CD14-positive monocyte (primary cell): ENCODE measurements around the gene ZNF415. TPM values are rescaled to one million over a fixed set of nuclear protein-coding genes. Genes with fewer than 3 reads are reported as not detected.

Experiments used
- DNase-seq, 3 donors: peaks; one replicate each; pipeline ENCODE4 v3.0.0-alpha.2; 2011 to 2022
- H2AFZ ChIP-seq: 2 replicates; pipeline ENCODE4 v1.6.0; 2012; ENCODE audit warnings: mild to moderate bottlenecking, low read depth, low read length, inconsistent platforms; ENCODE audit not compliant: insufficient read depth, poor library complexity, severe bottlenecking
- H3K27ac ChIP-seq, 2 donors: 1 replicate in 1 of 2; 2 replicates in 1 of 2; pipeline ENCODE4 v1.5.1; 2012 to 2013; ENCODE audit warnings: low read length in 2 of 2, control low read depth in 1 of 2, inconsistent platforms in 1 of 2, low read depth in 1 of 2, mild to moderate bottlenecking in 1 of 2
- H3K27me3 ChIP-seq, 2 donors: one replicate each; pipeline versions ENCODE4 v1.6.0 to v1.6.1; 2011 to 2013; ENCODE audit warnings: low read length in 2 of 2; ENCODE audit not compliant: control insufficient read depth in 2 of 2, insufficient read depth in 2 of 2
- H3K36me3 ChIP-seq, 2 donors: replicated peaks in 1 of 2; 1 replicate in 1 of 2; 2 replicates in 1 of 2; pipeline versions ENCODE4 v1.5.1 to v1.6.1; 2012 to 2013; ENCODE audit warnings: low read length in 2 of 2, control low read depth in 1 of 2, inconsistent platforms in 1 of 2, mild to moderate bottlenecking in 1 of 2; ENCODE audit not compliant: insufficient read depth in 2 of 2, control insufficient read depth in 1 of 2
- H3K4me1 ChIP-seq, 2 donors: 1 replicate in 1 of 2; 2 replicates in 1 of 2; pipeline versions ENCODE4 v1.5.1 to v1.6.1; 2012 to 2013; ENCODE audit warnings: low read length in 2 of 2, control low read depth in 1 of 2, inconsistent platforms in 1 of 2, mild to moderate bottlenecking in 1 of 2, moderate library complexity in 1 of 2; ENCODE audit not compliant: insufficient read depth in 2 of 2, control insufficient read depth in 1 of 2
- H3K4me2 ChIP-seq: replicated peaks from 2 replicates; pipeline ENCODE3; 2012; ENCODE audit warnings: low read length, moderate library complexity, mild to moderate bottlenecking; ENCODE audit not compliant: poor library complexity, severe bottlenecking; ENCODE audit errors: extremely low read depth
- H3K4me3 ChIP-seq, 3 experiments: fragments of 200-600 bp in 1 of 3; sonication (generic) in 1 of 3; replicated peaks in 1 of 3; 1 replicate in 2 of 3; 2 replicates in 1 of 3; pipeline ENCODE4 v1.5.1; 2011 to 2013; ENCODE audit warnings: low read length in 3 of 3, mild to moderate bottlenecking in 3 of 3, control low read depth in 2 of 3, low read depth in 2 of 3, inconsistent platforms in 1 of 3, moderate library complexity in 1 of 3
- H3K79me2 ChIP-seq: 2 replicates; pipeline ENCODE4 v1.6.0; 2012; ENCODE audit warnings: mild to moderate bottlenecking, control low read depth, inconsistent platforms, low read length, moderate library complexity; ENCODE audit not compliant: insufficient read depth
- H3K9ac ChIP-seq: 2 replicates; pipeline ENCODE4 v1.6.0; 2017; ENCODE audit warnings: low read length, mild to moderate bottlenecking; ENCODE audit not compliant: insufficient read depth, poor library complexity, severe bottlenecking
- H3K9me3 ChIP-seq, 2 donors: replicated peaks in 1 of 2; 1 replicate in 1 of 2; 2 replicates in 1 of 2; pipeline versions ENCODE4 v1.5.1 to v1.6.1; 2012 to 2013; ENCODE audit warnings: low read length in 2 of 2, control low read depth in 1 of 2; ENCODE audit not compliant: control insufficient read depth in 1 of 2, insufficient read depth in 1 of 2
- H4K20me1 ChIP-seq: 2 replicates; pipeline ENCODE4 v1.6.0; 2012; ENCODE audit warnings: mild to moderate bottlenecking, low read length, control low read depth, moderate library complexity; ENCODE audit not compliant: insufficient read depth
- H3K27ac Mint-ChIP-seq, 7 donors: one replicate each; pipeline ENCODE4 v1.8.0; 2020; ENCODE audit warnings: mild to moderate bottlenecking in 7 of 7, mixed read lengths in 7 of 7, moderate library complexity in 6 of 7, inconsistent platforms in 2 of 7
- H3K27me3 Mint-ChIP-seq, 3 donors: one replicate each; pipeline ENCODE4 v1.8.0; 2021 to 2022; ENCODE audit warnings: low read depth in 3 of 3, mild to moderate bottlenecking in 3 of 3, mixed read lengths in 3 of 3, moderate library complexity in 3 of 3, inconsistent platforms in 1 of 3
- H3K36me3 Mint-ChIP-seq, 2 donors: one replicate each; pipeline ENCODE4 v1.8.0; 2020; ENCODE audit warnings: mixed read lengths in 2 of 2, inconsistent platforms in 1 of 2, mild to moderate bottlenecking in 1 of 2
- H3K4me1 Mint-ChIP-seq: one replicate; pipeline ENCODE4 v1.8.0; 2020; ENCODE audit warnings: mild to moderate bottlenecking, mixed read lengths
- H3K4me3 Mint-ChIP-seq, 2 donors: one replicate each; pipeline ENCODE4 v1.8.0; 2020; ENCODE audit warnings: mild to moderate bottlenecking in 2 of 2, mixed read lengths in 2 of 2, moderate library complexity in 1 of 2
- H3K9me3 Mint-ChIP-seq, 7 donors: one replicate each; pipeline ENCODE4 v1.8.0; 2020 to 2022; ENCODE audit warnings: mixed read lengths in 7 of 7, mild to moderate bottlenecking in 6 of 7, moderate library complexity in 6 of 7, inconsistent platforms in 2 of 7
- WGBS: methylation state at CpG from one replicate; pipeline ENCODE4 v1.1.5; 2013; ENCODE audit warnings: missing lambda C conversion rate; ENCODE audit not compliant: insufficient coverage; 5-methylcytosine and 5-hydroxymethylcytosine counted together
- intact Hi-C, 2 donors: fragments of 100-400 bp; cut with micrococcal nuclease; formaldehyde crosslinking; loops; one replicate each; pipeline versions ENCODE4 v1.15.0 to v1.15.1; 2023
- polyA plus RNA-seq, 3 donors: library from polyadenylated mRNA; depleted of rRNA in 1 of 3; unstranded in 2 of 3; stranded (reverse) in 1 of 3; fragments of 300-500 nt in 2 of 3; fragments of >200 nt in 1 of 3; fragmentation: Illumina TruSeq in 2 of 3; gene quantifications; 1 replicate in 2 of 3; 2 replicates in 1 of 3; pipeline ENCODE4 v1.2.3, GENCODE V29; 2012 to 2021
- TF ChIP-seq, protein P1 (sequence below): fragments of 200-600 bp; IDR thresholded peaks from one replicate; pipeline ENCODE4 v1.8.0; 2022; ENCODE audit warnings: antibody characterized with exemption, mild to moderate bottlenecking

ZNF415 gene
- polyA plus RNA-seq, 3 donors, result 0.11 to 0.17 TPM; not detected in 1

DNA sequence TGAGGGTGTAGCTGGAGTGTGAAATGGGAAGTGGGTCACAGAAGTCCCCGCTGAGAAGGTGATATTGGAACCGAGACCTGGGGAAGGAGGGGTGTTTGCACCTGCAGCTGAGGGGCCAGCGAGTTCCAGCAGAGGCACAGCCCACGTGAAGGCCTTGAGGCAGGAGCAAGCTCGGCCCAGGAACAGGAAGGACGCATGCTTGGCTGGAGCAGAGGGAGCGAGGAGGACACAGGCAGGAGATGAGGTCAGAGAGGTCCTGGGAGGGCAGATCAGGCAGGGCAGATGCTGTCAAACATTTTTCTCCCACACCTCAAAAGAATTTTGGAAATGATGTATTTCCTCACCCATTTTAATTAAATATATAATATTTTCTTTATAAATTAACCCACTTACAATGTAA lies 9.3 kb downstream of the ZNF415 start:
- Histone ChIP-seq H2AFZ (no peak overlapping the region), H3K4me3 (no peak overlapping the region), H3K4me1 (no peaks in the 10 kb centered on the region), H3K9ac (no peak overlapping the region), H3K79me2 (no peaks in the 10 kb centered on the region), H3K4me2 (no peak overlapping the region), H3K36me3 (no peaks in the 10 kb centered on the region), H3K27ac (no peak overlapping the region), H3K9me3 (peaks cover 51 to 82% of the 10 kb centered on the region in 2 donors), H3K27me3 (no peaks in the 10 kb centered on the region), H4K20me1 (no peaks in the 10 kb centered on the region)
- no peak overlapping the region for H3K4me3 Mint-ChIP-seq
- DNase-seq, result no peak
- TF ChIP-seq, protein P1, sequence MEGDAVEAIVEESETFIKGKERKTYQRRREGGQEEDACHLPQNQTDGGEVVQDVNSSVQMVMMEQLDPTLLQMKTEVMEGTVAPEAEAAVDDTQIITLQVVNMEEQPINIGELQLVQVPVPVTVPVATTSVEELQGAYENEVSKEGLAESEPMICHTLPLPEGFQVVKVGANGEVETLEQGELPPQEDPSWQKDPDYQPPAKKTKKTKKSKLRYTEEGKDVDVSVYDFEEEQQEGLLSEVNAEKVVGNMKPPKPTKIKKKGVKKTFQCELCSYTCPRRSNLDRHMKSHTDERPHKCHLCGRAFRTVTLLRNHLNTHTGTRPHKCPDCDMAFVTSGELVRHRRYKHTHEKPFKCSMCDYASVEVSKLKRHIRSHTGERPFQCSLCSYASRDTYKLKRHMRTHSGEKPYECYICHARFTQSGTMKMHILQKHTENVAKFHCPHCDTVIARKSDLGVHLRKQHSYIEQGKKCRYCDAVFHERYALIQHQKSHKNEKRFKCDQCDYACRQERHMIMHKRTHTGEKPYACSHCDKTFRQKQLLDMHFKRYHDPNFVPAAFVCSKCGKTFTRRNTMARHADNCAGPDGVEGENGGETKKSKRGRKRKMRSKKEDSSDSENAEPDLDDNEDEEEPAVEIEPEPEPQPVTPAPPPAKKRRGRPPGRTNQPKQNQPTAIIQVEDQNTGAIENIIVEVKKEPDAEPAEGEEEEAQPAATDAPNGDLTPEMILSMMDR, result no peak
- peaks cover 0 to 2% (median 0%) of the 10 kb centered on the region in 3 donors for H3K27me3 Mint-ChIP-seq
- peaks cover 33 to 89% (median 80%) of the 10 kb centered on the region in 7 donors for H3K9me3 Mint-ChIP-seq
- intact Hi-C loops, result no loop called here
- H3K4me1 Mint-ChIP-seq, result no peaks in the 10 kb centered on the region
- 98% methylated on average over 6 of the region's 7 CpGs for WGBS
- peak overlapping the region in 1 of 7 donors; percentile 19 for H3K27ac Mint-ChIP-seq
- H3K36me3 Mint-ChIP-seq, result peaks cover 0 to 2% of the 10 kb centered on the region in 2 donors

DNA sequence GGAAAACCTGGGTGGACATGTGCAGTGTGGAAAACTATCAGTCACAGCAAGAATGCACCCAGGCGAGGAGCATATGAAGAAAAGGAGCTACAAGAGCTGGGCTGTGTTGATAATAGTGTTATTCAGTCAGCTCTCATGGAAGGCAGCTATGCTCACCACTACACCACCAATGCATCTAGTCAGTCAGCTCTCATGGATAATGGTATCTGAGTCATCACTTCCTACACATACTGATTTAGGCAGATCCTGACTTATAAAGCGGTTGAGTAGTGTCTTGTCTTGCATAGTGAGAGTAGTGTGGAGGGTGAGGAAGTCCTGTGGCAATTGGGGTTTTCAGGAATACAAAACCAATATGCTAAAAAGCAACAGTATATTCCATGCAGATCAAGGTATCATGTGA lies 20.4 kb downstream of the ZNF415 start:
- Mint-ChIP-seq H3K27me3 (peaks cover 0 to under 1% (median 0%) of the 10 kb centered on the region in 3 donors), H3K27ac (peak overlapping the region in 1 of 7 donors; percentile 32), H3K36me3 (no peaks in the 10 kb centered on the region), H3K4me1 (no peaks in the 10 kb centered on the region), H3K4me3 (no peak overlapping the region), H3K9me3 (peaks cover 43 to 82% (median 60%) of the 10 kb centered on the region in 7 donors)
- no peaks in the 10 kb centered on the region for H3K4me1 ChIP-seq
- no peak overlapping the region for H3K27ac ChIP-seq
- no peaks in the 10 kb centered on the region for H3K79me2 ChIP-seq
- no peak overlapping the region for H3K9ac ChIP-seq
- DNase-seq, result no peak
- TF ChIP-seq, protein P1, result no peak
- WGBS, result no CpG with 5 or more reads among the region's 2 CpGs
- peaks cover 48 to 76% of the 10 kb centered on the region in 2 donors for H3K9me3 ChIP-seq
- H3K36me3 ChIP-seq, result no peaks in the 10 kb centered on the region
- H2AFZ ChIP-seq, result no peak overlapping the region
- H4K20me1 ChIP-seq, result no peaks in the 10 kb centered on the region
- H3K4me3 ChIP-seq, result peak overlapping the region in 1 of 3 experiments; percentile 15
- no peak overlapping the region for H3K4me2 ChIP-seq
- H3K27me3 ChIP-seq, result no peaks in the 10 kb centered on the region
- intact Hi-C loops, result no loop called here
